B cell (primary cell): Measurements from ENCODE around the gene SPTB.

Experiments
- EZH2 ChIP-seq: IDR thresholded peaks from 2 replicates; pipeline ENCODE4 v1.6.1; 2012; ENCODE audit warnings: borderline replicate concordance, low read depth, mild to moderate bottlenecking, moderate library complexity, low read length; ENCODE audit not compliant: insufficient read depth, poor library complexity, severe bottlenecking
- TF ChIP-seq, protein P1 (sequence below): fragments of 200-600 bp; IDR thresholded peaks from one replicate; pipeline ENCODE4 v1.8.0; 2022; ENCODE audit warnings: antibody characterized with exemption, mild to moderate bottlenecking

DNA sequence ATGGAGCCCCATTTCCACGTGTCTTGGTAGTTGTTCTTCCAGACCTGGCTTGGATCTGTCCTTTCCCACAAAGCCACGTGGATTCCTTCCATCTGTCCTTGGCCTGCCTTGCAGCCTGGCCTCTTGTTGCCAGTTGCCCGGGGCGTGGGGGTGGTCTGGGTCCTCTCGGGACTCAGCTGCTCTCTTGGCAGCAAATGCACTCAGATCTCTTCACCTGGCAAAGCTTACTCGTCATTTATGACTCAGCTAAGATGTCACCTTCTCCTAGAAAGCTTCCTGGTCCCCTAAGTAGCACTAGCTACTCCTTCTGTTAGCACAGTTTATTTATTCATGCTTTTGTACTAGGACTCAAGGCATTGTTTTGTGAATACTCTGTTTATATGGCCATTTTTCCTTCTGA lies 161.8 kb downstream of the SPTB start:
- TF ChIP-seq, protein P1, sequence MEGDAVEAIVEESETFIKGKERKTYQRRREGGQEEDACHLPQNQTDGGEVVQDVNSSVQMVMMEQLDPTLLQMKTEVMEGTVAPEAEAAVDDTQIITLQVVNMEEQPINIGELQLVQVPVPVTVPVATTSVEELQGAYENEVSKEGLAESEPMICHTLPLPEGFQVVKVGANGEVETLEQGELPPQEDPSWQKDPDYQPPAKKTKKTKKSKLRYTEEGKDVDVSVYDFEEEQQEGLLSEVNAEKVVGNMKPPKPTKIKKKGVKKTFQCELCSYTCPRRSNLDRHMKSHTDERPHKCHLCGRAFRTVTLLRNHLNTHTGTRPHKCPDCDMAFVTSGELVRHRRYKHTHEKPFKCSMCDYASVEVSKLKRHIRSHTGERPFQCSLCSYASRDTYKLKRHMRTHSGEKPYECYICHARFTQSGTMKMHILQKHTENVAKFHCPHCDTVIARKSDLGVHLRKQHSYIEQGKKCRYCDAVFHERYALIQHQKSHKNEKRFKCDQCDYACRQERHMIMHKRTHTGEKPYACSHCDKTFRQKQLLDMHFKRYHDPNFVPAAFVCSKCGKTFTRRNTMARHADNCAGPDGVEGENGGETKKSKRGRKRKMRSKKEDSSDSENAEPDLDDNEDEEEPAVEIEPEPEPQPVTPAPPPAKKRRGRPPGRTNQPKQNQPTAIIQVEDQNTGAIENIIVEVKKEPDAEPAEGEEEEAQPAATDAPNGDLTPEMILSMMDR: no peak
- no peak for TF ChIP-seq EZH2
